ENCODE results near the gene KLHL26.

The KLHL26 gene

GRCh38 chr19:18709546-18709945, 72.7 kb downstream of the KLHL26 start:
- Histone ChIP-seq H4K20me1 (ENCODE audit: insufficient read depth, low read length) (peaks cover 17% of the 10 kb centered on the region), H3K9ac (ENCODE audit: low read length) (no peak overlapping the region)

DNA sequence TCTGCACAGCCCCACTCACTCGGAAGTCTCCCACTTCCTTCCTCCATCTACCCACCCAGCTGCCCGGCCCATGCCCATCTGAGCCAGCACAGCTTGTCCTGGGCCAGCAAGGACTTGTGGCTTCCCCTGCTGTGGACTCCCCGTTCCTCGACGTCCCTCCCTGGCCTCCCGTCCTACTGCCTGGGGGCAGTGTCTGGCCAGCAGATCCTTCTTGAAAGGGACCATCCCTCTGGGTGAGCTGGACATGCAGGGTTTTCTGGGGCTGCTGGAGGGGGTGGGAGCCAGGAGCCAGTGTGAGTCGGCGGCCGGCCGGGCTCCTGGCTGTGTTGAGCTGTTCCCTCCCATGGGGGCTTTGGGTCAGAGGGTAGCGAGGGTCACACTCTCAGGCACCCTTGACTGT, 73.4 kb downstream of the KLHL26 start:
- no peak overlapping the region for H3K4me2 ChIP-seq (ENCODE audit: low read length)
- H3K9me3 ChIP-seq (ENCODE audit: insufficient read depth, low read length), result no peaks in the 10 kb centered on the region
- H3K79me2 ChIP-seq (ENCODE audit: low read length), result no peaks in the 10 kb centered on the region
- no peaks in the 10 kb centered on the region for H3K36me3 ChIP-seq (replicated peaks; ENCODE audit: low read depth, low read length)
- no peak overlapping the region for H3K4me3 ChIP-seq (ENCODE audit: low read length)
- no peak overlapping the region for H3K9ac ChIP-seq (ENCODE audit: low read length)
- TF ChIP-seq EZH2phosphoT487 (IDR thresholded peaks at IDR 0.05; ENCODE audit: low read depth) (no peak), CTCF (IDR thresholded peaks at IDR 0.05; ENCODE audit: low read depth, low read length) (no peak)
- H3K4me1 ChIP-seq (ENCODE audit: low read length), result no peaks in the 10 kb centered on the region
- H4K20me1 ChIP-seq (ENCODE audit: insufficient read depth, low read length), result peaks cover 17% of the 10 kb centered on the region
- H3K27ac ChIP-seq (ENCODE audit: low read length), result no peak overlapping the region
- no peak overlapping the region for H2AFZ ChIP-seq (ENCODE audit: low read depth, low read length)
- H3K27me3 ChIP-seq (ENCODE audit: low read depth, low read length), result peaks cover 4% of the 10 kb centered on the region

More at GRCh38 chr19:18709546-18709945, 72.7 kb downstream of the KLHL26 start:
- Histone ChIP-seq H3K79me2 (ENCODE audit: low read length) (no peaks in the 10 kb centered on the region), H3K4me2 (ENCODE audit: low read length) (no peak overlapping the region), H2AFZ (ENCODE audit: low read depth, low read length) (no peak overlapping the region), H3K9me3 (ENCODE audit: insufficient read depth, low read length) (no peaks in the 10 kb centered on the region), H3K4me1 (ENCODE audit: low read length) (no peaks in the 10 kb centered on the region), H3K4me3 (ENCODE audit: low read length) (no peak overlapping the region), H3K27me3 (ENCODE audit: low read depth, low read length) (peaks cover 4% of the 10 kb centered on the region), H3K36me3 (replicated peaks; ENCODE audit: low read depth, low read length) (no peaks in the 10 kb centered on the region), H3K27ac (ENCODE audit: low read length) (no peak overlapping the region)
- TF ChIP-seq CTCF (IDR thresholded peaks at IDR 0.05; ENCODE audit: low read depth, low read length) (no peak), EZH2phosphoT487 (IDR thresholded peaks at IDR 0.05; ENCODE audit: low read depth) (no peak)

DNA sequence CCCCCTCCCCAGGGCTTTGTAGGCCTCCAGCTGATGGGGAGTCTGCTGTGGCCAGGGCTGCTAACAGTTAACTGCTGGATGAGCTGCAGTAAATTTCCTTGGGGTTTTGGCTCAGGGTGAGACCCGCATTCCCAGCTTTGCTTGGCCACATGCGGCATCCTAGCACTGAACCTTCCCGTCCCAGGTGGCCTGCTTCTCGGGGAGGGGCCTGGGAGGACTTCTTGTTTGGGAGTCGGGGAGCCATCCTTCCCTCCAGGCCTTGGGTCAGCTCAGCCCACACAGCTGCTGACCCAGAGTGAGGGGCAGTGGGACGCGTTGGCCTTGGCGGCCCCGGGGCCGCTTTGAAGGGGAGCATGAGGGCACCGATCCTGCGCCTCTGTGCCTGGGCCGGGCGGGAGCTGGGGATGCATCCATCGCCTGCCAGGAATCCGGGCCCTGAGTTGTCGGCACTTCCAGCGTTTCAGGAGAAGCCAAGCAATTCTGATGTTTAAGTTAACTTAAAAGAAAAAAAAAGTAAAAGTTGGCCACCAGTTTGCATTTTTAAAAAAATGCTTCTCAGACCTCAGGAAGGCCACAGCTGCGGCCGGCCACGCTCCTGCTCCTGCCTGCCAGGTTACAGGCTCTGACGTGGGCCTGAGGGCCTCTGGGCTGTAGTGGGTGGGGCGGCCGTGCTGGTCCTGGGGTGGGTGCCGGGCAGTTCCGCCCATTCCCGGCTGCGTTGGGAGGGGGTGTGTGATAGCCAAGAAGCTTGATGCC, 74.3 kb downstream of the KLHL26 start:
- no peaks in the 10 kb centered on the region for H3K4me1 ChIP-seq (ENCODE audit: low read length)
- peaks cover 4% of the 10 kb centered on the region for H3K27me3 ChIP-seq (ENCODE audit: low read depth, low read length)
- no peaks in the 10 kb centered on the region for H3K36me3 ChIP-seq (replicated peaks; ENCODE audit: low read depth, low read length)
- peaks cover 17% of the 10 kb centered on the region for H4K20me1 ChIP-seq (ENCODE audit: insufficient read depth, low read length)
- H3K4me3 ChIP-seq (ENCODE audit: low read length), result no peak overlapping the region
- H3K27ac ChIP-seq (ENCODE audit: low read length), result no peak overlapping the region
- H3K79me2 ChIP-seq (ENCODE audit: low read length), result no peaks in the 10 kb centered on the region
- no peak overlapping the region for H3K9ac ChIP-seq (ENCODE audit: low read length)
- H3K9me3 ChIP-seq (ENCODE audit: insufficient read depth, low read length), result no peaks in the 10 kb centered on the region
- H3K4me2 ChIP-seq (ENCODE audit: low read length), result no peak overlapping the region
- H2AFZ ChIP-seq (ENCODE audit: low read depth, low read length), result no peak overlapping the region
- TF ChIP-seq EZH2phosphoT487 (IDR thresholded peaks at IDR 0.05; ENCODE audit: low read depth) (no peak), CTCF (IDR thresholded peaks at IDR 0.05; ENCODE audit: low read depth, low read length) (no peak)

GRCh38 chr19:18711893-18712292, 75.1 kb downstream of the KLHL26 start:
- Histone ChIP-seq H3K4me3 (ENCODE audit: low read length) (no peak overlapping the region), H3K27me3 (ENCODE audit: low read depth, low read length) (peaks cover 4% of the 10 kb centered on the region), H3K9ac (ENCODE audit: low read length) (no peak overlapping the region), H3K79me2 (ENCODE audit: low read length) (no peaks in the 10 kb centered on the region), H4K20me1 (ENCODE audit: insufficient read depth, low read length) (peaks cover 21% of the 10 kb centered on the region), H3K9me3 (ENCODE audit: insufficient read depth, low read length) (no peaks in the 10 kb centered on the region), H3K27ac (ENCODE audit: low read length) (no peak overlapping the region), H3K4me1 (ENCODE audit: low read length) (no peaks in the 10 kb centered on the region), H3K36me3 (replicated peaks; ENCODE audit: low read depth, low read length) (no peaks in the 10 kb centered on the region), H3K4me2 (ENCODE audit: low read length) (no peak overlapping the region), H2AFZ (ENCODE audit: low read depth, low read length) (no peak overlapping the region)
- TF ChIP-seq EZH2phosphoT487 (IDR thresholded peaks at IDR 0.05; ENCODE audit: low read depth) (no peak), CTCF (IDR thresholded peaks at IDR 0.05; ENCODE audit: low read depth, low read length) (no peak)
